HG03469 (cell line): ENCODE measurements around the gene CAMK4.
A peak's percentile ranks its signal among the peaks of the same experiment; 100 is the strongest.

Source experiments
- ATAC-seq: cut with Tn5 transposase; IDR thresholded peaks from one replicate; pipeline ENCODE4 v1.9.1; 2021; ENCODE audit warnings: mild to moderate bottlenecking, moderate library complexity, moderate number of reproducible peaks; ENCODE audit not compliant: unreplicated experiment

The CAMK4 gene

DNA sequence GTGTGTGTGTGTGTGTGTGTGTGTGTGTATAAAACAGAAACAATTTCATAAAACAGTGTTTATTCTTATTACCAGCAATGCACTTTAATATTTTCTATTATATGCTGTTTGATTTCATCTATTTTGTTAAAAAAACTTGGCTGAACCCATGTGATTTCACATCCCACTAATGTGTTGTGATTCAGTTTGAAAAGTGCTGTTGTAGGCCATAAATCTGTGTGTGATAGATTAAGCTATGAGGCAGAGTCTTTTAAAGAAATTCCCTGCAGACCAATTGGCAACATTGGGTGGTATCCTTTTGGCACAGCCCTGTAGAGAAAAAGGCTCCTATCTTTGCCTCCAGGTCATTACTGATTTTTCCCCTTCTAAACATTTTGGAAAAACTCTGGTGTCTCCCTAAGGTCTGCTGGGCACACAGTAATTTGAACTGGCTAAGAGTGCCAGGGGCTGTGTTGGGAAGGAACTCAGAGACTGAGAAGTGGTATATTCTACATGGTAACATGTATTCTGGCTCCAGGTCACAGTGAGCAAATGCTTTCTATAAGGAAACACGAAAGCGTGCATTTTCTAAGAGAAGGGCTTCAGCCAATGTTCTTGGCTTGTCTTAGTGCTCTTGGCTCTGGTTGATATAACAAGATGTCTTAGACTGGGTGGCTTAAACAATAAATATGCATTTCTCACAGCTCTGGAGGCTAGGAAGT, 4.5 kb downstream of the CAMK4 start:
- no peak for ATAC-seq

DNA sequence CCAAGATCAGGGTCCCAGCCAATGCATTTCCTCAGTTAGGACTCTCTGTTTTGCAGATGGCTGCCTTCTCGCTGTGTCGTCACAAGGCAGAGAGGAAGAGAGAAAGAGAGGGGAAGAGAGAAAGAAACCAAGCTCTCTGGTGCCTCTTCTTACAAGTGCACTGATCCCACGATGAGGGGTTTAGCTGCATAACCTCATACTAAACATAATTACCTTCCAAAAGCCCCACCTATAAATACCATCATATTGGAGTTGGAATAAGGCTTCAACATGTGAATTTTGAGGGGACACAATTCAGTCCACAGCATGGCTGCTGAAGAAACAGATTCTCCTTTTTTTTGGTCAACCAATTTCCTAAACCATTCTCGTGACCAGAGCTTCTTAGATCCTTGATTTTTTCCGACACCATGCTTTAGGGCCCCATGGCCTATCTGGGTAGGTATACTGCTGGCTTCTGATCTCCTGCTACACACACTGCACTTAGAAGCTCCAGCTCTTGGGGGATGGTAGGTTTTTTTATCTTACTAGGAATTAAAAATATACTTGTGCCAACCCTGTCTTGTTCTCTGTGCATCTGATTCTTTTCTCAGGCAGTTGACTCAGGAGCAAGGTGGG, 5.1 kb downstream of the CAMK4 start:
- ATAC-seq = no peak

DNA sequence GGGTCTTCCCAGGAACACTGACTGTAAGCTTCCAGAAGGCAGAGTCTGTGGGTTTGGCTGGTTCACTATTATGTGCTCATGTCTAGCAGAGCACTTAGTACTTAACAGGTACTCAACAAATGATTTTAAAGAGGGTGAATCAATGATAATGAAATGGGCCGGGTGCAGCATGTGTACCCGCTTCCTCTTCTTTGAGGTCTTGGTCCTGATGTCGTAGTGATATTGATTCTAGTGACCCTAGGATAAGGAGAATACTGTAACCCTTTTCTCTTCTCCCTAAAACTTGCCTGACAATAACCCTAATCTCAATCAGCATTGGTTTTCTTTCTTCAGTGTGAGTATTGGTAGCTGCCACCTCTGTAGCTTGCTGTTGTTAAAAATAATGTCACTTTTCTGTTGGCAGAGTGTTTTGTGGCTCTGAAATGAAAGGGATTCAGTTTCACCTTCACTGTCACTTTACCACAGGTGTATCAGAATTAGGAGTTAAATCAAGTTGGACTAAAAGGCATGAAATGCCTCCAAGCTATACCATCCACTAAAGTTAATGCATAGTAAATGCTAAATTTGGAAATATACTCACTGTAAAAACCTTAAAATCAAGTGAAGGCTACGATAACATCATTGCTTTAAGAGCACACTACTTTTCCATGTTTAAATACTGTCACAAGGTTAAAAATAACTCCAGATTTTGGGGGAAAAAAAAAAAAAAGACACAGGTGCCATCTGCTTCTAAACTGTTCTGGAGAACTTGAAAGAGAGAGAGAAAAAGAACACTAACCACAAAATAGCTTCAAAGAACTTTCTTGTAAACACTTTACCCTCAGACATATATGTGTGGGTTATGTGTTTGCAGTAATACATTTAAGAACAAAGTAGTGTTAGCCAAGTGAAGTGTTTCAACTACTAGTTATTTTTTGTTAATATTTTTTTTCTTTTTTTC, 6.0 kb downstream of the CAMK4 start:
- no peak for ATAC-seq

DNA sequence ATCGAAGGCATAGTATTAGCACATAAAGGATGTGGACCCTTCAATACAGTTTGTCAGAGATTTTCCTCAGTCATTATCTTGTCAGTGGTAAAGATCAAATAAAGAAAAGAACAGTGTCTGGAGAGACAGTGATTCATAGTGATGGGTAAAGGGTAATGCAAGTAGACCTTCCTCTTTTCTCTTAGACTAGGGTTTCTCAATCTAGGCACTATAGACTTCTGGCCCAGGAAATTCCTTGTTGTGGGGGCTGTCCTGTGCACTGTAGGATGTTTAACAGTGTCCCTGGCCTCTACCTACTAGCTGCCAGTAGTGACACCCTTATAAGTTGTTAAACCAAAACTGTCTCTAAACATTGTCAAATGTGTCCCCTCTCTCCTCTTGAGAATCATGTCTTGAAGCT, 6.9 kb downstream of the CAMK4 start:
- ATAC-seq = no peak

DNA sequence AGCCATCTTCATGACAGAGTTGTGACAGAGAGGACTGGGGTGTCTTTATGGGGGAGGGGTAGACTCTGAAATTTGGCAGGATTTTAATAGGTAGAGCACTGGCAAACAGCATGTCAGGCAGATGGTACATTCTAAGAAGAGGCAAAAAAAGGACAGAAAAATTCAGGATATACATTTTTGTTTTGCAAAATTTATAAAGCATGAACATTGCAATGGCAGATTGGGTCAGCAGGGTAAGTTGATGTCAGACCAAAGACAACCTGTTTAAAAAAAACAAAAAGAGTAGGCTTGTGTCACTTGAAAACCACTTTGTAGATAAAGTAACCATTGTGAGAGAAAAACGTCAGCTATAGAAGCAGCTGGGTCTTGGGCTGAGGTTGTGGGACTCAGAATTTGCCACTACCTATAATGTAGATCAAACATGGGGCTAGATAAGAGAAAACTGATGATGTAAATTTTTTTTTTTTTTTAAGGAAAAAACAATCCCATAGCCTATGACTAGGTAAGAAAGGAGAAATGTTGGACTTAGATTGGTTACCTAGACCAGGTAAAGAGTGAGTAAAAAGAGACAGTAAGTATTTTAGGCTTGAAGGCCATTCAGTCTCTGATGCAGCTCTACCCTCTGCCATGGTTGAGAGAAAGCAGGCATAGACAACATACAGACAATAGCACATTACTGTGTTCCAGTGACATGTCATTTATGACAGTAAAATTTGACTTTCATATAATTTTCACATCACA, 8.3 kb downstream of the CAMK4 start:
- no peak for ATAC-seq

DNA sequence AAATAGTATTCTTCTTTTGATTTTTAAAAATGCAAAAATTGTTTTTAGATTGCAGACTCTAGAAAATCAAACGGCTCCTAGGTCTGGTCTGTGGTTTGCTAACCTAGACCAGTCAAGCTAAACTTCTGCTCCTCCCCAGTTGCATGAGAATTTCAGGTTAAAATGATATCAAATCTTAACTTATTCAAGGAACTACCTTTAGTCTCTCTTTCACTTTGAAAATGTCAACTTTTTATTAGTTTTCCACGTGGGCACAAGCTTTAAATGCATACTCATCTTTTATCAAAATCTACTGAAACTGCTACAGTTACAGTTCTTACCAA, 8.8 kb downstream of the CAMK4 start:
- ATAC-seq = no peak

DNA sequence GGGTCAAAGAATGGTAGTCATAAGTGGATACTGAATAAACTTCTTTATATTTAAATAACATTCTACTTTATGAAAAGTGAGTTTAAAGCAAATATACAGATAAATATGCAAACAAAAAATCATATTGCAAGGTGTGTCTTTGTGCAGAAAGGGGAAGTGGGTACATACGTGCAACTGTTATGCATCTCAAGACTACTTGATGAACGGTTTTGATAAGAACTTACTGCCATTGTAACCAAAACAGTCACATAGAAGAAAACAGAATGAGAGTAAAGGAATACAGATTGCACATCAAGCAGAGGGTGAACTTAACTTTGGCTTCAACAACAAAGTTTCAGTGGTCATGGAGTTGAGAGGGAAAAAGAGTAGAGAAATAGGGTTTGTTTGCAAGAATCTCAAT, 9.9 kb downstream of the CAMK4 start:
- ATAC-seq = no peak

DNA sequence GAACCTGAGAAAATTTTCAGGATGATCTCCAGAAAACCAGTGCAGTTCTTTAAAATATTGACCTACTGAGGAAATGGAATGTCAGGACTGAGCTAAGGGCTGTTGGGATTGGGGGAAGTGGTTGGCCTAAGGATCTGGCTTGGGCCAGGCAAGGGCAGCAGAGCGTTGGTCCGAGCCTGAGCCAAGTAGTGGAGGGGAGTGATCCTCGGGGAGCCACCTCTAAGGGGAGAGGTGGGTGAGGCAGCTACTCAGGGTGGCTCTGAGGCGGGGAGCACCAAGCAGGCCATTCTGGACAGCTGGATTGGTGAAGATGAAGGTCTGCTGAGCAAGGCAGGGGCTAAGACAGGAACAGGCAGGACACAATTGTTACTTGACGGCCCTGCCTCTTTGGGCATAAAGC, 11.5 kb downstream of the CAMK4 start:
- no peak for ATAC-seq

DNA sequence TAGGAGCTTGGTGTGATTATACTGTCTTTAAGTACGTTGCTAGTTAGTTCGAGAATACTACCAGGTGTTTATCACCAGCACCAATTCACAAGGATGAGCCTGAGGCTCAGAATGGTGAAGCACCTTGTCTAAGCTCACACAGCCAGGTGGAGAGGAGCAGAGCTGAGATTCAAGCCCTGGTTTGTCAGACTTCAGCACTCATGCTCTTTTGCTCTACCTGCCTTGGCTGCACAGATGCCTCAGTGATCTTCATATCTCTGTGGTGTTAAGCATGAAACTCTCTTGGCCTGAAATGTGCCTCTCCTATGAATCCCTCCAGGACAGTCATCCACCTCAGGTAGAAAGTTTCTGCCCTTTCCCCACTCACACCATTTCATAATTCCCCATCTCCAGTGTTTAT, 12.2 kb downstream of the CAMK4 start:
- ATAC-seq = no peak

DNA sequence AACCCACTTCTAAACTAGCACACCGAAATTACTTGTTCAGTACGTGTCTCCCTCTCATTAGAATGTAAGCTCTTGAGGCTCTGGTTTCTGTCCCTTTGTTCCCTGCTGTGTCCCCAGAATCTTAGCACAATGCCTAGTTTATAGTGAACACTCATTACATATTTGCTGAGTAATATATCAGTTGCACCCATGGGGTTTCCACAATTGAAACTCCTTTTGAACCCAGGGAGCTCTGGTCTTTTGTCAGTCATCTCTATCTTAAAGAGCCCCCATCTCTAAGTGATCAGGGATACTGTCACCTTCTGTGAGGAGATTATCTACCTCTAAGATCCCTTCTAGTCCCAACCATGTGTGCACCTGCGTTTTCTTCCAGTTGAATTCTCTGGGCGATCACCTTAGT, 12.8 kb downstream of the CAMK4 start:
- ATAC-seq = no peak

DNA sequence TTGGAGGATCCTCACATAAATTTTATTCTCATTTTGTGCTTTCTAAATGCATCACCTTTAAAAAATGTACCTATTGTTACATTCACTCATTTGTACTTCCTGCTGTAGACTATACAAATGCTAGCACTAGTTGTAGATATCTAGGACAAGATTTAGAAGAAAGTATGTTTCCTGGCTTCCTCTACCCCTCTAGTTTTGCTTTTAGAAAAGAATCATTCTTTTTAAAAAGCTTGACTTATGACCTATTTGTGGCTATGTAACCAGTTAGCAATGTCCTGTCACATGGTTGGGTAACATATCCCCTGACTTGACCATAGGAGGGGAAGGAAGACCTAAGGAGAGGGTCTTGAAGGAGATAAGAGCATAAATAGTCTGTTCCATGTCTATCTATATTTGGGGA, 13.3 kb downstream of the CAMK4 start:
- ATAC-seq = no peak

DNA sequence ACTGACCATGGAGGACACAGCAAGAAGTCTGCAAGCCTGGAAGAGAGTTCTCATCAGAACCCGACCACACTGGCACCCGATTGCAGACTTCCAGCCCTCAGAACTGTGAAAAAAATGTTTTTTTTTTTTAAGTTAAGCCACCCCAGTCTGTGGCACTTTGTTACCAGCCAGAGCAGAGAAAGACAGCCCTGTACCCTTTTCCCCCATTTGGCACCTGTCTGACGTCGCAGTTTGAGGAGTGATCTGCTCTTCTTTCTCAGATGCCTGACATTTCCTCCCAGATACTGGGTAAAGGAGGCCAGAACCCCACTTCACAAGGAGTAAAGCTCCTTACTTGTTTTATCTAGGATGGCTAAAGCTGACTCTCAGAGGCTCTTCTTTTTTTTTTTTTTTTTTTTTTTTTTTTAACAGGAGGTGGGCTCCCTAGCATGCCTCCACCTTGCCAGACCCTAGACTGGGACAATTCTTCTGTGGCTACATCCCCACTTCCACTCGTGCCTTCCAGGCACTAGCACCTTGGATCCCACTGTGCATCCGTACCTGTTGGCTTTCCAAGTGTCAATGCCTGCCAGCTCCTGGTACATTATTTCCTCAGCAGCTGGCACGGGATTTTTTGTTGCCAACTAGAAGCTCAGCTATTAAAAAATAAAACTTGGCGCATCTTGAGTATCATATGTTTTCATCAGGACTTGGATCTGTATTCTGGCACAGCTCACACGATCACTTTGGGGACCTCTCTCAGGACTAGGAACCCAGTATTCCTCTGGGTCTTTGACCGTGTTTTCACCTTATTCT, 14.4 kb downstream of the CAMK4 start:
- no peak for ATAC-seq

DNA sequence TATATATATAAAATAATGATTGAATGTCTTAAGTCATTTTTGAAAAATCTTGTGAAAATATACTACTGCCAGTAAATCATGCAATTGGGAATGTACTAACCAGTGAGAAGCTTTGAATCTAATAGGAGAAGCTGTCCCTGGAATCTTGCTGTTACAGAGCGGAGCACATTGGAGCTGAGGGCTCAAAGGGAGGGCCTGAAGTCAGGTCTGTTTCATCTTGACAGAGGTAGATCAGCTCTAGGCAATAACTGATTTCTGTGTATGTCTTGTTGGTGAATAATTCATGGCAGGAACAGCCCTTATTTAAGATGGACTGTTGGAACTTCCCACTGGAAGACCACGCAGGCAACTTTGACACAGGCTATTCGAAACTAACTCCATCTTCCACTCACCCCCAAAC, 17.5 kb downstream of the CAMK4 start:
- no peak for ATAC-seq

DNA sequence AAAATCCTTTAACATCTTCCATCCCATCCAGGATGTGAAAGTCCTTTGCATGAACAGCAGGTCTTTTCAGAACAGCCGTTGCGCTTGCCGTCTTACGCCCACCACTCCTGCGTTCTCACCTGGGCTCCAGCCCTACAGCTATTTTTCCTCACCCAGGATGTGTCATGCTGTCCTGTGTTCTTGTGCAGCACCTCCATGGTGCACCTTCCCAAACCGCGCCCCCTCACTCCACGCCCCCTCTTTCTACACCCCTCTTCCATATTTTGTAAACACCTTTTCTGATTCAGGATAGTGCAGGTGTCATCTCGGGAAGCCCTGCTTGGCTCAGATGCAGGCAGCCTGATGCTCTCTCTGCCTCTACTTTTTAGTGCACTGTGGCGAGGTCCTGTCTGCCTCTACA, 18.4 kb downstream of the CAMK4 start:
- no peak for ATAC-seq

DNA sequence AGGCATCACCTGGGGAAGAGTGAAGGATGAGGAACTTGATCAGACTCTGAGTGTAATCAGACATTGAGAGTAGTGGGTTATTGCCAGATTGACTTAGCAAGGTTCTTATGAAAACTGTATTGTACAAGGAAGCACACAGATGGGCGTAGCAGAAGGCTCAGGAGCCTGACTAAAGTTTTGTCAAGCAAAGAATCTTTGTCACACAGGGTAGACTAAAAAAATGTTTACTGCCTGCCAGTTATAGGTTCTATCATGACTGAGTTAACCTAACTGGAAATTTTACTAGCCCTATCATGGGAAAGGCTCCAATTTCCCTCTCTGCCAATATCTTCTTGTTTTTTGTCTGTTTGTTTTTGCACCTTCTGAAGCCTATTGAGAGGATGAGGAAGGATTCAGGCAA, 19.1 kb downstream of the CAMK4 start:
- ATAC-seq = no peak

DNA sequence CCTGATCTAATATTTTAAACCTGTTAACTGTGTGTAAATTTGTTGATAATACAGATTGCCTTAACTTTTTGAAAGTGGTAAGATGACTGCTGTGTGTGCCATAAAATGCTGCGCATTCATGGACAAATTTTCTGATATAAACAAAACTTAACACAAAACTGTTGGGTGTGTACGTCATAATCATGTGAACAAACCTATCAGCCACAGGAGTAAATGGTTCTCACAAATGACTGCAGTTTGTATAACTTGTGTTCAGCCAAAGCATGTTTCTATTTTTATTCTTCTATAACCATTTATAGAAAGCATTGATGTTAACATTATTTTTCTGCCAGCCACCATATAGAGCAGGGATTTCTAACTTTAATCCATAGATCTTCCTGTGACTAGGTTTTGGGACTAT, 21.5 kb downstream of the CAMK4 start:
- no peak for ATAC-seq

DNA sequence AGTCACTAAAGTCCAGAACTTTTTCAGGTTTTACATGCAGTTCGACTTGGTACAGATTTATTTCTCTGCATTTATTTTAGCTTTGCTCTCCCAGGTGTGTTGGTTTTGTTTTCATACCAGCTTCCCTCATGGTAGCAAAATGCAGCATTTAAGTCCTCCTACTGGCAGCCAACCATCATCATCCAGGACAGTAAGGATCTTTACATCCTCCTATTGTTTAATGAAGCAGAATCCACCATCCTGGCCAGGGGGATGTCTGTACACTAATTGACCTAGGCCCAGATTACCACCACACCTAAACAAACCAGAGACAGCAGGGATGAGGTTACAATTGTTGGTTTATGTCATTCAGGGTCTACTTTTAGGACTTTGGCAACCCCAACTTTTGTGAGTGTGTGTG, 22.3 kb downstream of the CAMK4 start:
- ATAC-seq = no peak

DNA sequence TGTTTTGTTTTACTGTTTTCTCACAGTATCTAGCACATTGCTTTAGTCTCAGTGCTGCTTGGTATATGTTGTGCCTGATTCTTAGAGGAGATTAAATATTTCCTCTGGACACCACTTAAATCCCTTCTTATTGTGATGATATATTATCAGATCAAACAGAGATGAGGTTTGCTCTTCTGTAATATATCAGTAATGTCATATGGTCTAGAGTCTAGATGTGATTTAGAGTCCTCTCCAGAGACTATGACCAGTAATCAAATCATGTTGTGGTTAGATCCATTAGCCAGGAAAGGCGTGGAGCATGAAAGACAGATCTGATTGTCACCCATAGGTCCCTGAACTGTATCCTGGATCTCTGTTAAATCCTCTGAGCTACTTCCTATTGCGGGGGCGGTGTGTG, 24.4 kb downstream of the CAMK4 start:
- no peak for ATAC-seq

DNA sequence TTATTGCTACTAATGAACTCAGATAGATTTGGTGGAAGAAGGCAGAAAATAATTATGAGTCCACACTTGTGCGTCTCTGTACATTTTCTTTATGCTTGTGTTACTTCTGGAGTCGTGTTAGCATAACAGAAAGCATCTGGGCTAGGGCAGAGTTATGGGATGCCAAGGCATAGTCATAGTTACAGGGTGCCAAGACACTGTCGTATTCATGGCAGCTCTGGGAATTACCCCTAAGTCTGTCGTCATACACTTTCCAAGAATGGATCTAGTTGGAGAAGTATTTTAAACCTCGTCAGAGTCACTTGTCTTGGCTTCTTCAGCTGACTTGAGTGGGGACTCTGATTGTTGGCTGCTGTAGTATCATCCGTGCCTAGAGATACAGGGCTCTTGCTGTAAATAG, 27.7 kb downstream of the CAMK4 start:
- no peak for ATAC-seq

DNA sequence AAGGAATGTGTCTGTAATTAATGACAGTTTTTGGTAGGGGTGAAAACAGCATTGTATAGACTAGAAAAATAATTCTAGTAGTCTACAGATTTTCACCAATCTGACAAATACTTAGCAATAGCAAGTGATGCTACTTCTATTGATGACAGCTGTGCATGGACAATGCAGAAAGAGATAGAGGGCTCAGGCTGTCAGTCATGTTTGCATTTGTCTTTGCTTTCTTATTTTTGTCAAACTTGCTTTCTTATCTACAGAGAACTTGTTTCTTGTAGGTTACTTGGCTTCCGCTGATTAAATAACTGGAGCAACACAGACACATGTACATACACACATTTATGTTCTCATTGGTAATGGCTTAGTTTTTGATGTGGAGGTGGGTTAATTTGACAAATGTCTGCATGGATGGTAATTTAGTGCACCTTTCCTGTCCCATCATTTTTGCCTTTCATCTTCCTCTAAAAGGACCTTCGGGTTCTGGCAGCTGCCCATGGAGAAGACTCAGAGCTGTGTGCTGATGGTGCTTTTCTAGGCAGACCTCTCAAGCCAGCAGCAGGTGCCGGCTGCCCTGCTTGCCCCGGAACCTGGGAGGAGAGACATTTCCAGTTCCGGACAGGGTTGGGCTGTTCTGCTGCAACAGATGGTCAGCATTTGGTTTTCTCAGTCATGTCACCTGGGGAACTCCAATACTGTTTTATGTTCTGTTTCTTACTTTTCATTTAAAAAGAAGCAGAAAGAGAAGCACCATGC, 28.8 kb downstream of the CAMK4 start:
- ATAC-seq = peak; percentile 53
